Measurements from ENCODE around the gene GPR137B. TPM values are rescaled to one million over a fixed set of nuclear protein-coding genes. Genes with fewer than 3 reads are reported as not detected.

Gene GPR137B
- total RNA-seq, 4 donors from 2014 or later: 0.29 to 15.1 (median 11.2) TPM

DNA sequence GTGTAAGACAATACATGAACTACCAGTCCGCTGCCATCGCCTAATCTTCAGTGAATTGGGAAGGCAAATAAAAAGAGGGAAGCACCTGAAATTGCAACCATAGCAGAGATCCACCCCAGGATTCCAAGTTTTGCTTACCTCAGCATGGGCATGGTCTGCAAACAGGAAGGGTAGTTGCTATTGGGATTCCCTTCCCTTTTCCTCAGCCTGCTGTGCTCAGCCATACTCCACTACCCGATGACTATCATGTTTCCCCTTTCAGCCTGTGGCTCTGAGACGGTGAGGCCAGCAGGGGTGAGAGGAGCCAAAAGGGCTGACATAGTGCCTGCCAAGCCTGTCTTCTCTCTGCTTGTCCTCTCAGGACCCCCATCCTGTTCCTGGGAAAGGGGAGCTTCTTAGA lies 64.2 kb downstream of the GPR137B start:
- Histone ChIP-seq H3K36me3 (no peaks in the 10 kb centered on the region), H3K27ac (no peak overlapping the region), H3K4me3 (no peak overlapping the region), H3K4me1 (no peaks in the 10 kb centered on the region), H3K27me3 (no peaks in the 10 kb centered on the region), H3K9me3 (peaks cover 0 to under 1% of the 10 kb centered on the region in 2 donors)
- no peak for DNase-seq
- intact Hi-C loops (cut with DNase I; ENCODE audit: low total_unique reads): no loop called here
- TF ChIP-seq POLR2A (IDR thresholded peaks at IDR 0.05): no peak
- TF ChIP-seq, protein P1, sequence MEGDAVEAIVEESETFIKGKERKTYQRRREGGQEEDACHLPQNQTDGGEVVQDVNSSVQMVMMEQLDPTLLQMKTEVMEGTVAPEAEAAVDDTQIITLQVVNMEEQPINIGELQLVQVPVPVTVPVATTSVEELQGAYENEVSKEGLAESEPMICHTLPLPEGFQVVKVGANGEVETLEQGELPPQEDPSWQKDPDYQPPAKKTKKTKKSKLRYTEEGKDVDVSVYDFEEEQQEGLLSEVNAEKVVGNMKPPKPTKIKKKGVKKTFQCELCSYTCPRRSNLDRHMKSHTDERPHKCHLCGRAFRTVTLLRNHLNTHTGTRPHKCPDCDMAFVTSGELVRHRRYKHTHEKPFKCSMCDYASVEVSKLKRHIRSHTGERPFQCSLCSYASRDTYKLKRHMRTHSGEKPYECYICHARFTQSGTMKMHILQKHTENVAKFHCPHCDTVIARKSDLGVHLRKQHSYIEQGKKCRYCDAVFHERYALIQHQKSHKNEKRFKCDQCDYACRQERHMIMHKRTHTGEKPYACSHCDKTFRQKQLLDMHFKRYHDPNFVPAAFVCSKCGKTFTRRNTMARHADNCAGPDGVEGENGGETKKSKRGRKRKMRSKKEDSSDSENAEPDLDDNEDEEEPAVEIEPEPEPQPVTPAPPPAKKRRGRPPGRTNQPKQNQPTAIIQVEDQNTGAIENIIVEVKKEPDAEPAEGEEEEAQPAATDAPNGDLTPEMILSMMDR (IDR thresholded peaks at IDR 0.05): no peak

DNA sequence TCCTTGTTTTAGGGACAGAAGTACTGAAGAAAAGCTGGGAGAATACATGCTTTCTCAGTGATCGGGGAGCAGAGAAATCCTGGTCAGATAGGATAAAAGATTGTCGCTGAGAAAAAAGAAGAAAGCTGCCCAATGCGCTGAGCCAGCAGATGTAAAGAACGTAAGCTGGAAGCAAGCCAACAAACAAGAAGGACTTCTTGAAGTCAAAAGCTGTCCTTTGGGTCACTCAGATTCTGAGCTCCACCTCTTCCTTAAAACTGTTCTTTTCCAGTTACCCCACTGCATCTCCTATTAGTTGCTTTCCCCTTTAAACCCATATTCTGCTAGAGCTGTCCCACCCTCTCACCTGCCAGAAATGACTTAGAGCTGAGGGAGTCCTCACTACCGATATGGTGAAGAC lies 64.8 kb downstream of the GPR137B start:
- intact Hi-C loops (cut with DNase I; ENCODE audit: low total_unique reads): no loop called here
- H3K27ac ChIP-seq: no peak overlapping the region

DNA sequence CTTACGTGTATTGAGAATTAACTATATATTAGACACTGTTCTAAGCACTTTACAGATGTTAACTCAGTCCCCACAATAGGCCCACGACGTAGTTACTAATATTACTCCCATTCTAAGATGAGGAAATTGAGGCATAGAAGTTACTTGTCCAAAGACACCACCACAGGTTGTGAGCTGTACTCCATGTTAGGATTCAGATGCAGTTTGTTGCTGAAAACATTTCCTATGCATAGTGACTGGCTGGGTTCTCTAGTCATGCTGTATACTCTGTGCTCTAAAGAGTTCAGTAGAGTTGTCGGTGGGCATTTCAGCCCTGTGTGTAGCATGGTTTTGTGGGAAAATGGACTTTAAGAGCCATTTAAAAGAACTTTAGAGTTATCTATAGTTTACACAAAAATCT lies 65.2 kb downstream of the GPR137B start:
- TF ChIP-seq, protein P1 (IDR thresholded peaks at IDR 0.05): no peak
- TF ChIP-seq POLR2A (IDR thresholded peaks at IDR 0.05): no peak
- intact Hi-C loops (cut with DNase I; ENCODE audit: low total_unique reads): no loop called here
- no peaks in the 10 kb centered on the region for H3K27me3 ChIP-seq
- no peak overlapping the region for H3K27ac ChIP-seq
- no peak overlapping the region for H3K4me3 ChIP-seq
- H3K9me3 ChIP-seq: no peaks in the 10 kb centered on the region
- H3K4me1 ChIP-seq: no peaks in the 10 kb centered on the region
- H3K36me3 ChIP-seq: no peaks in the 10 kb centered on the region
- no peak for DNase-seq

More for the DNA sequence above, 64.8 kb downstream of the GPR137B start:
- Histone ChIP-seq H3K27me3 (no peaks in the 10 kb centered on the region), H3K36me3 (no peaks in the 10 kb centered on the region), H3K4me1 (no peaks in the 10 kb centered on the region), H3K4me3 (no peak overlapping the region), H3K9me3 (no peaks in the 10 kb centered on the region)
- no peak for DNase-seq
- TF ChIP-seq POLR2A (IDR thresholded peaks at IDR 0.05): no peak
- TF ChIP-seq, protein P1 (IDR thresholded peaks at IDR 0.05): no peak

DNA sequence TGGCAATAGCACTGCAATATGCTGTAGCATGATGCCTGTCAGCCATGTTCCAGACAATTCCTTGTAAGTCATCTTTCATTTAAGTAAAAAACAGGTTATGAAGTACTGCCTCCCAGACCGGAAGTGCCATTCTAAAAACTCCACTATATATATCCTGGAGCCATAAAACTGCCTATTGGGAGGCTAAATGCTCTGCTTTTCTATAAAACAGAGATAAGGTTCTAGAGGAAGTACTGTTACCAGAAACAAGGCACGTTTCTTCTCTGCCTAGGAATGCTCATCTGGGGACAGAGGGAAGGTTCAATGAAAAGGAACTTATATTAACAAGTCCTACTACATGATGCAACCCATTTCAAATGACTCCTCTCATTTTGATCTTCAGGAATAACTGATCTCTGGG lies 66.8 kb downstream of the GPR137B start:
- Histone ChIP-seq H3K27me3 (no peaks in the 10 kb centered on the region), H3K4me3 (no peak overlapping the region), H3K4me1 (no peaks in the 10 kb centered on the region), H3K27ac (no peak overlapping the region), H3K9me3 (no peaks in the 10 kb centered on the region), H3K36me3 (no peaks in the 10 kb centered on the region)
- TF ChIP-seq, protein P1 (IDR thresholded peaks at IDR 0.05): no peak
- TF ChIP-seq POLR2A (IDR thresholded peaks at IDR 0.05): no peak
- intact Hi-C loops (cut with DNase I; ENCODE audit: low total_unique reads): no loop called here
- no peak for DNase-seq

DNA sequence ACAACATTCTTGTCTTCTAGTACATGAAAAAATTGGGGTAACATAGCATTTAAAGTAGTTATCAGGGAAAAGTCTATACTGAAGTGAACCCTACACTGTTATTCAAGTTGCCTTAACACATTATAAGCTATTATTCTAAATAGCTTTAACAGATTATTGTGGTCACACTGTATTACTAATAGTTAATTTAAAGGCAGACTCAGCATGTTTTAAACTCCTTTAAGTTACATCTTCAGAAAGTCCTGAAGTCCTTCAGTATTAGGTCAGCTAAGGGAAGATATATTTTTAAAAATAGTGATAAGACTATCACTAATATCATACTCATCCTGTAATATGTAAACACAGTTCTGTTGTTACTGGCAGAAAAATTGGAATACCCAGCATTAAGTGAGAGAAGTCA lies 67.4 kb downstream of the GPR137B start:
- H3K4me1 ChIP-seq: no peaks in the 10 kb centered on the region

More for the DNA sequence above, 67.4 kb downstream of the GPR137B start:
- Histone ChIP-seq H3K9me3 (no peaks in the 10 kb centered on the region), H3K4me3 (no peak overlapping the region), H3K27me3 (no peaks in the 10 kb centered on the region), H3K27ac (no peak overlapping the region), H3K36me3 (no peaks in the 10 kb centered on the region)
- intact Hi-C loops (cut with DNase I; ENCODE audit: low total_unique reads): no loop called here
- TF ChIP-seq POLR2A (IDR thresholded peaks at IDR 0.05): no peak
- TF ChIP-seq, protein P1 (IDR thresholded peaks at IDR 0.05): no peak
- no peak for DNase-seq
